AG04449 (cell line): ENCODE measurements around the gene AP2A2.

Source experiments
- CTCF ChIA-PET: fragments of 350-600 bp; formaldehyde crosslinking; extraction: SDS; loops from one replicate; lab custom pipeline; 2021; ENCODE audit warnings: antibody characterized with exemption; lab: Yijun Ruan, JAX
- POLR2A ChIA-PET: fragments of 400-600, 350-600 bp; formaldehyde crosslinking; extraction: SDS; loops from one replicate; lab custom pipeline; 2020; ENCODE audit warnings: antibody characterized with exemption, inconsistent platforms; lab: Yijun Ruan, JAX
- DNase-seq: peaks from one replicate; pipeline ENCODE4 v3.0.0-alpha.2; 2010; ENCODE audit warnings: low read depth, low spot score
- H3K4me3 ChIP-seq: 2 replicates; pipeline ENCODE4 v1.5.1; 2011; ENCODE audit warnings: low read depth, mild to moderate bottlenecking, control low read depth, low read length
- TF ChIP-seq, protein P1 (sequence below): IDR thresholded peaks from one replicate; pipeline ENCODE4 v1.5.1; 2011; ENCODE audit warnings: mild to moderate bottlenecking, moderate library complexity, low read length, control low read depth, inconsistent platforms; ENCODE audit not compliant: insufficient read depth; ENCODE audit errors: missing control alignments

AP2A2 gene

GRCh38 chr11:1038361-1038760 is 112.7 kb downstream of the AP2A2 start:
- H3K4me3 ChIP-seq, result no peak overlapping the region
- TF ChIP-seq, protein P1, sequence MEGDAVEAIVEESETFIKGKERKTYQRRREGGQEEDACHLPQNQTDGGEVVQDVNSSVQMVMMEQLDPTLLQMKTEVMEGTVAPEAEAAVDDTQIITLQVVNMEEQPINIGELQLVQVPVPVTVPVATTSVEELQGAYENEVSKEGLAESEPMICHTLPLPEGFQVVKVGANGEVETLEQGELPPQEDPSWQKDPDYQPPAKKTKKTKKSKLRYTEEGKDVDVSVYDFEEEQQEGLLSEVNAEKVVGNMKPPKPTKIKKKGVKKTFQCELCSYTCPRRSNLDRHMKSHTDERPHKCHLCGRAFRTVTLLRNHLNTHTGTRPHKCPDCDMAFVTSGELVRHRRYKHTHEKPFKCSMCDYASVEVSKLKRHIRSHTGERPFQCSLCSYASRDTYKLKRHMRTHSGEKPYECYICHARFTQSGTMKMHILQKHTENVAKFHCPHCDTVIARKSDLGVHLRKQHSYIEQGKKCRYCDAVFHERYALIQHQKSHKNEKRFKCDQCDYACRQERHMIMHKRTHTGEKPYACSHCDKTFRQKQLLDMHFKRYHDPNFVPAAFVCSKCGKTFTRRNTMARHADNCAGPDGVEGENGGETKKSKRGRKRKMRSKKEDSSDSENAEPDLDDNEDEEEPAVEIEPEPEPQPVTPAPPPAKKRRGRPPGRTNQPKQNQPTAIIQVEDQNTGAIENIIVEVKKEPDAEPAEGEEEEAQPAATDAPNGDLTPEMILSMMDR, result no peak
- POLR2A ChIA-PET, result no interaction called here
- CTCF ChIA-PET, result no interaction called here
- no peak for DNase-seq

GRCh38 chr11:1038921-1039320 is 113.3 kb downstream of the AP2A2 start:
- no peak overlapping the region for H3K4me3 ChIP-seq
- TF ChIP-seq, protein P1, result no peak
- ChIA-PET CTCF (no interaction called here), POLR2A (no interaction called here)
- no peak for DNase-seq

DNA sequence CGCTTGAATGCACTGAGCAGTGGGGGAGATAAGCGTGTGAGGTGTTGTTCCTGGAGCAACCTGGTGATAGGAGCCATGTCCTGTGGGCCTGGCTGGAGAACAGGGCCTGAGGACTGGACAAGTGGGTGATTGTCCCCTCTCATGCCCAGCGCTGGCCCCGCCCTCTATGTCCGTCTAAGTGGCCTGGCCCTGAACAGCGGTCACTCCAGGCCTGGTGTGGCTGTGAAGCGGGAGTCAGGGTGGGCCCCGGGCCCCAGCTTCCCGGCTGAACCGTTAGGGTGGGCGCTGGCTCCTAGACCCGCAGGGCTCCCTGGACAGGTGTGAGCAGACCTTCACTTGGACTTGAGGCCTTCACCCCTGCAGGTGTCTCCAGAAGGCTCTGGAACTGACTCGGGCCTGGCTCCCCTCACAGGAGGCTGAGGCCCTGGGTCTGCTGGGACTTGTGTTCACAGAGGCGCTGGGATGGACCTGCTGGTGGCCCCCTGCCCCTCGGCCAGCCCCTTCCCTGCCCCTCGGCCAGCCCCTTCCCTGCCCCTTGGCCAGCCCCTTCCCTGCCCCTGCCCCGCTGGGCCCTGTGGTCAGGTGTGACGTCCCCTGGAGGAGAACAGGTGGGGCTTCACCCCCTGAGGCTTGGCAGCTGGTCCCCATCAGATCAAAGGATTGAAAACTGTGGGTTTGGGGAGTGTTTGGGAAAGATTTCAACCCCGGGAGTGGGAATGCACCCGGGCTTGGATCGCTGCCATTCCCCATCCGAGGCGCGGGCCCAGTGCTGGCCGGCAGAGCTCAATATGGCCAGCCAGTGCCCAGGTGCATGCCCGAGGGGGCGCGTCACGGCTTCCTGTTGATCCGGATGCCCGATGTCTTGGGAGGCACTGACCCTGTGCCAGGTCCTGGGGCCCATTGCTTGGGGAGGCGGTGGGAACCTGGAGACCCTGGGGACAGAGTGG is 114.1 kb downstream of the AP2A2 start:
- no peak for DNase-seq
- TF ChIP-seq, protein P1, result no peak
- ChIA-PET POLR2A (no interaction called here), CTCF (no interaction called here)
- H3K4me3 ChIP-seq, result no peak overlapping the region

GRCh38 chr11:1040428-1041148 is 114.9 kb downstream of the AP2A2 start:
- no peak for DNase-seq
- ChIA-PET POLR2A (no interaction called here), CTCF (interaction anchor here (2.2 kb wide), 1 partner anchor 10 kb away, joined by 11 read pairs; no protein-coding TSS in a partner anchor)
- TF ChIP-seq, protein P1, result no peak
- H3K4me3 ChIP-seq, result no peak overlapping the region

- H3K4me3 ChIP-seq, result no peak overlapping the region
- TF ChIP-seq, protein P1, result no peak
- no peak for DNase-seq
- ChIA-PET CTCF (interaction anchor here (2.2 kb wide), 1 partner anchor 10 kb away, joined by 11 read pairs; no protein-coding TSS in a partner anchor), POLR2A (no interaction called here)
Observed at GRCh38 chr11:1041149-1041467, 115.4 kb downstream of the AP2A2 start.

- ChIA-PET POLR2A (no interaction called here), CTCF (interaction anchor here (2.2 kb wide), 1 partner anchor 9 kb away, joined by 11 read pairs; no protein-coding TSS in a partner anchor)
- no peak for DNase-seq
- no peak overlapping the region for H3K4me3 ChIP-seq
- TF ChIP-seq, protein P1, result no peak
Observed at GRCh38 chr11:1041471-1041870, 115.8 kb downstream of the AP2A2 start.
